NB4 (cell line): ENCODE measurements around the gene SMURF1.

Source experiments
- DNase-seq: peaks from one replicate; pipeline ENCODE4 v3.0.0; 2010; ENCODE audit warnings: low read depth
- H3K4me3 ChIP-seq: one replicate; pipeline ENCODE4 v1.5.1; 2011; ENCODE audit warnings: mild to moderate bottlenecking, low read depth, low read length, moderate library complexity
- MAX ChIP-seq: IDR thresholded peaks from 2 replicates; pipeline ENCODE4 v1.6.1; 2011; ENCODE audit warnings: low read depth, low read length
- MYC ChIP-seq: IDR thresholded peaks from 2 replicates; pipeline ENCODE4 v1.6.1; 2011; ENCODE audit warnings: low read depth, low read length
- POLR2A ChIP-seq: IDR thresholded peaks from 2 replicates; pipeline ENCODE4 v1.6.1; 2011; ENCODE audit warnings: mild to moderate bottlenecking; ENCODE audit not compliant: insufficient read length; ENCODE audit errors: extremely low read depth
- TF ChIP-seq, protein P1 (sequence below): IDR thresholded peaks from one replicate; pipeline ENCODE4 v1.5.1; 2012; ENCODE audit warnings: low read depth, low read length

The SMURF1 gene

GRCh38 chr7:98994046-98994944 lies 149.6 kb downstream of the SMURF1 start:
- TF ChIP-seq MAX (no peak), POLR2A (no peak), MYC (no peak)
- TF ChIP-seq, protein P1, sequence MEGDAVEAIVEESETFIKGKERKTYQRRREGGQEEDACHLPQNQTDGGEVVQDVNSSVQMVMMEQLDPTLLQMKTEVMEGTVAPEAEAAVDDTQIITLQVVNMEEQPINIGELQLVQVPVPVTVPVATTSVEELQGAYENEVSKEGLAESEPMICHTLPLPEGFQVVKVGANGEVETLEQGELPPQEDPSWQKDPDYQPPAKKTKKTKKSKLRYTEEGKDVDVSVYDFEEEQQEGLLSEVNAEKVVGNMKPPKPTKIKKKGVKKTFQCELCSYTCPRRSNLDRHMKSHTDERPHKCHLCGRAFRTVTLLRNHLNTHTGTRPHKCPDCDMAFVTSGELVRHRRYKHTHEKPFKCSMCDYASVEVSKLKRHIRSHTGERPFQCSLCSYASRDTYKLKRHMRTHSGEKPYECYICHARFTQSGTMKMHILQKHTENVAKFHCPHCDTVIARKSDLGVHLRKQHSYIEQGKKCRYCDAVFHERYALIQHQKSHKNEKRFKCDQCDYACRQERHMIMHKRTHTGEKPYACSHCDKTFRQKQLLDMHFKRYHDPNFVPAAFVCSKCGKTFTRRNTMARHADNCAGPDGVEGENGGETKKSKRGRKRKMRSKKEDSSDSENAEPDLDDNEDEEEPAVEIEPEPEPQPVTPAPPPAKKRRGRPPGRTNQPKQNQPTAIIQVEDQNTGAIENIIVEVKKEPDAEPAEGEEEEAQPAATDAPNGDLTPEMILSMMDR, result no peak
- H3K4me3 ChIP-seq, result no peak overlapping the region
- no peak for DNase-seq

- H3K4me3 ChIP-seq, result no peak overlapping the region
- DNase-seq, result no peak
- TF ChIP-seq, protein P1, result peak; percentile 32
- no peak for TF ChIP-seq MAX
These were observed 150.6 kb downstream of the SMURF1 start for GRCh38 chr7:98993024-98993897.

DNA sequence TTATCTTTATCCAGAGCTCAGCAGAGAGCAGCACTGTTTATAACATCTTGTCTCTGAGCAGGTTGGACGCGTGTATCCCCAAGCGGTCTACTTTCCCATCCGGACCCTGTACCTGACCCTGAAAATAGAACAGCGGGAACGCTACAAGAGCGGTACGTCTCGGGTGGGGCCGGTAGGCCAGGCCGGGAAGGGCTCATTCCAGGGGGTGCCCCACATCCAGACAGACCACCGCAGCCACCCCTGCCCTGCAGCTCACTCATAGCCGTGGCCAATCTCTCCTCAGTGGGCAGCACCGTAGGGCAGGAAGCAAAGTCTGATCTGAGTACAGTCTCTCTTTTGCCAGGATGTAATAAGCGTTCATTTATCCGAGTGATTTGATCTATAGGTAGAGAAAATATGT lies 151.8 kb downstream of the SMURF1 start:
- no peak overlapping the region for H3K4me3 ChIP-seq
- TF ChIP-seq, protein P1, result no peak
- DNase-seq, result no peak

DNA sequence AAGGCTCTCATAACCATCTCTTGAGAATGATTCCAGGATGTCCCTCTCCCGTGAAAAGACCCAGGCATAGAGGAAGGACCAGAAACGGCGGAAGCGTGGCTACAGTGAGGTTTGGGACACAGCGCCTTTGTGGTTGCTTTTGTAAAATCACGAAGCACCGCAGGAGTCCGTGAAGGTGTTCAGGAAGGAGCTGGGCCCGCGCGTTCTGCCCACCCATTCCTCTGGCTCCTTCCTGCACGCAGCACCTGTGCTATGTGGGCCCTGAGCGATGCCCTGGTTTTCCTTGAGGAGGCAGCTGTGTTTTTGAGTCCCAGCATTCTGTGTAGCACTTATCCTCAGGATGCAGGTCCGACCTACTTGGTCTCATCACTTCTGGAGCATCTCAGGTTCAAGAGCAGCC lies 152.8 kb downstream of the SMURF1 start:
- H3K4me3 ChIP-seq, result no peak overlapping the region
- TF ChIP-seq POLR2A (no peak), MAX (no peak)
- TF ChIP-seq, protein P1, result no peak
- DNase-seq, result no peak

DNA sequence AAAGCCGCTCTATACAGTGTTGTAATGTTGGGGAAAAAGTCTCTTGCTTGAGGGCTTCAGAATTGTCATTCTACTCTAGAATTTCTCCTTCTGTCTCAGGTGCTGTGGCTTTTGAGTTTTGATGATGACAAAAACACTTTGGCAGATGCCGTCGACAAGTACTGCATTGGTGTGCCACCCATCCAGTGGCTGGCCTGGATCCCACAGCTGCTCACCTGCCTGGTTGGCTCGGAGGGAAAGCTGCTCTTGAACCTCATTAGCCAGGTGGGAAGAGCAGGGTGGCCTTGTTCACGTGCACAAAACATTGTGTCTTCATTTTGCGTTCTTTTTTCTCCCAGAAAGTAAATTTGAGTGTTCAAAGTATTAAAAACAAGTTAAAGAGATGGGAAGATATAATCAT lies 153.6 kb downstream of the SMURF1 start:
- DNase-seq, result no peak
- H3K4me3 ChIP-seq, result no peak overlapping the region
- TF ChIP-seq POLR2A, result no peak
- TF ChIP-seq MAX, result no peak
- TF ChIP-seq, protein P1, result no peak
- no peak for TF ChIP-seq MYC
